GM20431 (cell line): ENCODE data around the gene RGL1.

Experiments
- in situ Hi-C: fragments of 300-500 bp; cut with MseI, MboI; formaldehyde crosslinking; loops from one replicate; pipeline ENCODE4 v1.15.0; 2020; ENCODE audit warnings: low sequenced_read_pairs; ENCODE audit not compliant: unreplicated experiment

Gene RGL1

DNA sequence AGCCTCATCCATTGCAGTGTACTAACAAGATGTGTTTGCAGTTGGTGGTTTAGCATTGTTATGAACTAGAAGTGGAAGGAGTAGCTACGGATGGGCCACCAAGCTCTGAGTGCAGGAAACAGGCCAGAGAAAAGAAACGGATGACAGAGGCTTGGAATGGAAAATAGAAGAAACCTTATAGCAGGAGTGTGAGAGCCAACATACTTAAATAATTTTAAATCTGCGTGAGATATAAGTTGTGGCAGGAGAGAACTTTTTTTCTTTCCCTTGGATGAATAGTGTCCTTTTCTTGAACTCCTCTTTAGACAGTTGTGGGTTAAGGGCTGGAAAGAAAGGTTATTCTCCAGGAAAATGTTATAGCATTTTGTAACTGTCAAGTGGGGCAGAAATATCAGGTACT is 54.2 kb downstream of the RGL1 start:
- in situ Hi-C loops = no loop called here

DNA sequence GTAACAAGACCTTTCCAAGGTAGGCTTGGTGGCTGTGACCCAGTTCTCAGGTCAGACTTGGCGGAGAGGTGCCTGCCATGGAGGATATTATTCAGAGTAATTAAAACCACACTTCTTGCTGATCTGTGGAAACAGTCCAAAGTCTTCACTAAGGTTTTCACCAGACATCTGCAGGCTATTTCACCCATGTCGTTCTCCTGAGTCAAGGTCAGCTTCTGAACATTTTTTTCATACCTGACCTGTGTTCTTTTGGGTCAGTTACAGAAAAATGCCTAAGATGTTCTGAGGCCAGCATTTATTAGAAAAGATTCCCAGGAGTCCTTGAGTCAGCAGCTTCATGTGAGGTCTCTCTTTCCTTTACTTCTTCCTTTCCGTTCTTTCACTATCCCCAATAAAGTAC is 54.9 kb downstream of the RGL1 start:
- in situ Hi-C loops = no loop called here

- in situ Hi-C loops = no loop called here
These were observed 58.0 kb downstream of the RGL1 start for GRCh38 chr1:183862967-183863366.

DNA sequence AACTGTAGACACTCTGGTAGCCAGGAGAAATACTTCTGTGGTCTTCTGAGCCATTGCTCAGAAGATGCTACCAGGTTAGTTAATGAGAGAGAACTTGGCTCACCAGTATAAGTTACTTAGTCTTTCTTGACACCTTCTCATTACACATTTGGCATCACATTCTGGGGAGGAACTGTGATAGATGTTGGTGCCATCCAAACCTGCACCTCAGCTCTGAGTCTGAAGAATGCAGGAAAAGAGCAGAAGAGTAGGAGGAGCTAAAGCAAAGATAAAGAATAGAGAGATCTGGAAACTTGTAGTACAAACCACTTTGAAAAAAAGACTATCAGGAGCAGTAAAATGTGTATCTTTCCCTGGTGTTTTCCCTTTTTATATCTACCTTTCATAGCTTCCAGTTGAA is 58.9 kb downstream of the RGL1 start:
- in situ Hi-C loops = no loop called here

GRCh38 chr1:183864611-183865010 is 59.7 kb downstream of the RGL1 start:
- in situ Hi-C loops = no loop called here

DNA sequence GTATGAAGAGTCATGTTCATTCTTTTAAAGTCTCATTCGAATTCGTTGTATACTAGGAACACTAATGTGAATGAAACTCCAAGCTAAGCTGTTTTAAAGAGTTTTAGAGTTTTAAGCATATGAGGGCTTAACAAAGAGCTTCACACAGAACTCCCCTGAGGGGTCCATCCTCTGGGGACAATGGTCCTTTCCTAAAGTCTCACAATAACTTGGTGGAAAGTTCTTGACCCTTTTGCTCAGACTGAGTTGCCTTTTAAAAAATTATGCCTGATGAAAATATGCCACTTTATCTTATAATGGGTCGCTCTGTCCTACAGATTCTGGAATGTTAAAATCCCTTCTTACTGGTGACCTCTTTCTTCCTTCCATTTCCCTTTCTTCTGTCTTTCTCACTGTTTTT is 64.3 kb downstream of the RGL1 start:
- in situ Hi-C loops = no loop called here

- in situ Hi-C loops = no loop called here
These were observed 64.7 kb downstream of the RGL1 start for GRCh38 chr1:183869664-183870063.

GRCh38 chr1:183870351-183871077 is 65.6 kb downstream of the RGL1 start:
- in situ Hi-C loops = no loop called here

- in situ Hi-C loops = no loop called here
These were observed 66.2 kb downstream of the RGL1 start for GRCh38 chr1:183871142-183871541.

DNA sequence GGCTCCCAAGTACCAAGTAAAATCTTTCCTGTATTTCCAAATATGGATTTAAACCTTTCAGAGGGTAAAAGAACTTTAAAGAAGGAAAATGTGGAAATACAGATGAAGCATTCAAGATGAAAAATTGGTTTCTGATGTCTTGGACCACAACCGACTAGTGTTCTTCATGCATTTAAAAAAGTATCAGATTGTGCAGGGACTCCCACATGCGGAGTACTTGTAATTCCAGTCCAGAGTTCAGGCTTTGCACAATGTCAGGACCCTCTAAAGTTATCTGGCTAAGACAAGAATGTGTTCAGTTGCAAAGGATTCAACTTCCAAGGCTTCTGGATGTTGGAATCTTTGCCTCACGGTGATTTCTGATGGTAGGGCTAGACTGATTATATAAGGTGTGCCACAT is 66.7 kb downstream of the RGL1 start:
- in situ Hi-C loops = no loop called here

DNA sequence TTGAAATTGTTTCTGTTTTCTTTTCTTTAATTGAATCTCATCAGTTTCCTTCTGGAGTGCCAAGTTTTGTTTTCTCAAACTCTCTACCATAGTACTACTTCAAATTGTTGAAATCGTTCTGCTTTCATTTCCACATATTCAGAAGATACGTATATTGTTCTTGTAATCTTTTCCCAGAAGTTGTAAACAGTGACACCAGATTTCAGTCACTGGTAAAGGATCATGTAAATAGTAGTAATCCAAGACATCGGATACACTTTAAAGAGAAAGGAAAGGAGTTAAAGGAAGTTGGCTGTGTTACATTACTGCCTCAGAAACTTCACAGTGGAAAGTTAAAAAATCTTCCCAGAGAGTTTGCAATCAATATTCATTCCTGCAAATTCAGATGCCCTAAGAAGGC is 67.5 kb downstream of the RGL1 start:
- in situ Hi-C loops = no loop called here

- in situ Hi-C loops = no loop called here
These were observed 68.7 kb downstream of the RGL1 start for GRCh38 chr1:183873642-183874041.

- in situ Hi-C loops = no loop called here
These were observed 71.4 kb downstream of the RGL1 start for GRCh38 chr1:183876309-183876708.

DNA sequence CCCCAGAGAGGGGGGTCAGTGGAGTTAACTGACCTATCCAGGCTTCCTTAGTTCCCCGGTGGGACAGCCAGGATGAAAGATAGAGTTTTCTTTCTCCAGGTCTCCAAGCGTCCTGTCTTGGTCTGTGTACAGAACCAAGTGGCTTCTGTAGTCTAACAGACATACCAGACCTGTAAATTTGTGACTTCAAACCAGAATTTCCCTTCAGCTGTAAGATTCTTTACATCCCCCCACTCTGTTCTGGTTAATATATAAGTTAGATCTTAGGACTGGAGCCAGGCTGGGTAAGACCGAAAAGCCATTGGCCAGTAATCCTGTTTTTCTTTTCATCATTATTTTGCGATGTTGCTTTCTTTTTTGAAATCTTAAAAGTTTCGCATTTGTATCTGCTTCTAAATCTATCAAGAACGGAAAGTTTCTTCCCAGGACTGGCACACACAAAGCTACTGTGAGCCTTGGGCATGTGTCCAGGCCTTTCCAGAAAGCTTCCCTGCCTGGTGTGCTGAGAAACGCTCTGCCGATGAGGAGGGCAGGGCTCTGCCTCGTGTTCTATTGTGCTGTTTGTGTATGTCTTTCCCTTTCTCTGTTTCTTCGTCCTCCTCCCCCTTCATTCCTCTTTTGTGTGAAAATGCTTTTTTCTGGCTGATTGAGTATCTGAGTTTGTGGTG is 72.3 kb downstream of the RGL1 start:
- in situ Hi-C loops = no loop called here

GRCh38 chr1:183879494-183879893 is 74.6 kb downstream of the RGL1 start:
- in situ Hi-C loops = no loop called here

DNA sequence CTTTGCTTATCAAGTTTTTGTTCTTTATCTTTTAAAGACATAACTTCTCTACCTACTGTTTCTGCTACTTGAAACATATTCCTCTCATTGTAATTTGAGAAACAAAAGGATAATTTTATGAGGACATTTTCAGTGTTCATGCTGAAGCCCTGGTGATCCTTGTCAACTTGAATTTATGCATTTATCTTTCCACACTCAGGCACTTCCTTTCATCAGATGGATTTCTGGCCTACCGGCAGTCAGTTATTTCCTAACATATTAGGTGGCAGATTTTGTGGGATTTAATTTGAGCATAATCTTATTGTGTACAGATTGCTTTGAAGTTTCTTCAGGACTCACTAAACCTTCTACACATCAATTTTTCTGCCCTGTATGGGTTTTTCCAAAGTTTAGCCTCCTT is 75.0 kb downstream of the RGL1 start:
- in situ Hi-C loops = no loop called here

GRCh38 chr1:183880531-183881243 is 75.8 kb downstream of the RGL1 start:
- in situ Hi-C loops = no loop called here

DNA sequence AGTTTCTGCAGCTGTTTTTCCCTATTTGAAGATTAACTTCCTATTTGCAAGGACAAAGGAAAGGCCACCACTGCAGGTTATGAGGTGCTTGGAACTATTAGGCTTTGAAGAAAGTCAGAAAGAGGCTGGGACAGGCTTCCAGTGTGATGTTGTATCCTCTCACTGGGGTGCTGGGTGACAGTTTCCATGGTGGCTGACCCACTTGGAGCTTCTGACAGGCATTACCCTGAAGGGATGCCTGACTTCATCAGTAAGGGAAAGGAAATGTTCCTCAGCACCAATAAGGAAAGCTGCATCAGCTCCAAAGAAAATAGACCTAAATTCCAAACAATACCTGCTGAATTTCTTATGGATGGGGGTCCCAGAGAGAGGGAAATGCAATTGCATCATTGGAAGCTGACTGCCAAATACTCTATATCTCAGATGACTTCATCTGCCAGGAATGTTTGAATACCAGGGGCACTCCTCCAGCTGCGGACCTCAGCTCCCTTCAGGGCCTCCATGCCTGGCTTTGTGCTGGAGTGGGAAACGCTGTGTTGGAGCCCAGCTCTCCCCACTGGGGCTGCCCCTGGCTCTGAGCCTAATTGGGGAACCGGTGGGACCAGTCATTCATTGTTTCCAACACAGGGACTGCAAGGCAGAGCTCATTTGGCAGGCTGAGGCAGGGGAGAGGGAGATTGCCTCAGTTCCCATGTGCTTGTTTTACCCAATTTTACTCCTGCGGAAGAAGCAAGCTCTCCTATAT is 76.6 kb downstream of the RGL1 start:
- in situ Hi-C loops = no loop called here

DNA sequence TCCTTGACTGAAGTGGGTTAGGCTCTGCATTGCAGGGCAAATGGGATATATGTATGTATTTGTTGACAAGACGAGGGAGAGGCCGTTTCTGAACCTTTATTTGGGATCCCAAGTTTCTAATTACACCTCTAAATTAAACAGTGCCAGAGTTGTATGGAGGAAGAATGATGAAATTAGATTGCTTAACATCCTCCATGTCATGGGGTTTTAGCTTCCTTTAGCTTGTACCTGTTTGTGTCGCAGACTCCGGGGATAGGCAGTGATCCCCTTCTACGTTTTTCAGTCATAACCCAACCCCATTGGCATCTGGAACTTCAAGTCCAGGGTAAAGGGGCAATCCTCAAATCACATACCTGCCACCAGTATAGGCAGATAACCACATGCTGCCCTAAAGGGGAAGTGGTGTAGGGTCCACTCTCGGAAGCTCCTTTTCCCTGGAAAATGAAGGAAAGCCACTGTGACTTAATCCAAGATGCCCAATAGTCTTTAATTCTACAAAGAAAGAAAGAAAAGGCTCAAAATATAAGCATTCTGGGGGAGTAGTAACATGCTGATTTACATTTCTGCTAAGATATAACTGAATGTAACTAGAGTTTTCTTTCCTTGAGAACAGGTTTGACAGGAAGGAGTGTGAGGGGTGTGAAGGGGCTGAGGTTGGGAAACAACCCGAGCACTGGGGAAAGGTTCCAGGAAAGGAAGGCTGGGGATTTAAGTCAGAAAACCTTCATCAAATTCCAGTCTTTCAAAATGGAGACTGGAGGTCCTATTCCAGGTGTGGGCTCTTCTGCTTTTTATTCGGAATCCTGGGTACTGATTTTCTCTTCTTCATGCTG is 77.6 kb downstream of the RGL1 start:
- in situ Hi-C loops = no loop called here

GRCh38 chr1:183883623-183884022 is 78.7 kb downstream of the RGL1 start:
- in situ Hi-C loops = no loop called here
